ENCODE results near the gene GPSM1.

The GPSM1 gene

DNA sequence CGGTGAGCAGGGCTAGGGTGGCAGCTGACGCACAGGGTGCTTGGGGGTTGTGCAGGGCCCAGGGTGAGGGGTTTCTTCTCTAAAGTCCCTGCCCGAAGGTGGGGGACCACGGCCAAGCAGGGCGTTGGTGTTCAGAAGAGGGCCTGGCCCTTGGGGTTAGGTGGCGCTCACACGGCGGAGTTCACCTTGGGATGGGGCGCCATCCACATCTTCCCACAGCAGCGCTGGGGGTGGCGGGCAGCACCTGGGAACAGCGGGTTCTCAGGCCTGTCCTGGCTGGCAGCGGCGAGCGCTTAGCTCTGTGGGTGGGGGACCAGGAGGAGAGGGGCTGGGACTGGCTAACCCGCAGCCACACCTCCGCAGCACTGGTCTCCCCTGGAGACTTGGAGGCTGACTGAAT lies 6.1 kb downstream of the GPSM1 start:
- Histone ChIP-seq H3K4me1 (ENCODE audit: low read depth, poor library complexity, severe bottlenecking) (peaks cover 7% of the 10 kb centered on the region), H3K9ac (no peak overlapping the region), H3K4me2 (no peak overlapping the region), H4K20me1 (ENCODE audit: insufficient read depth) (no peaks in the 10 kb centered on the region), H3K27ac (no peak overlapping the region), H3K79me2 (ENCODE audit: insufficient read depth, low read depth) (no peaks in the 10 kb centered on the region), H3K36me3 (ENCODE audit: insufficient read depth) (no peaks in the 10 kb centered on the region), H3K27me3 (ENCODE audit: insufficient read depth, low read depth) (peaks cover 98% of the 10 kb centered on the region), H2AFZ (ENCODE audit: low read depth) (no peak overlapping the region), H3K4me3 (IDR thresholded peaks at IDR 0.05; ENCODE audit: insufficient read depth, low read depth, low read length) (no peak overlapping the region)
- TF ChIP-seq, protein P1, sequence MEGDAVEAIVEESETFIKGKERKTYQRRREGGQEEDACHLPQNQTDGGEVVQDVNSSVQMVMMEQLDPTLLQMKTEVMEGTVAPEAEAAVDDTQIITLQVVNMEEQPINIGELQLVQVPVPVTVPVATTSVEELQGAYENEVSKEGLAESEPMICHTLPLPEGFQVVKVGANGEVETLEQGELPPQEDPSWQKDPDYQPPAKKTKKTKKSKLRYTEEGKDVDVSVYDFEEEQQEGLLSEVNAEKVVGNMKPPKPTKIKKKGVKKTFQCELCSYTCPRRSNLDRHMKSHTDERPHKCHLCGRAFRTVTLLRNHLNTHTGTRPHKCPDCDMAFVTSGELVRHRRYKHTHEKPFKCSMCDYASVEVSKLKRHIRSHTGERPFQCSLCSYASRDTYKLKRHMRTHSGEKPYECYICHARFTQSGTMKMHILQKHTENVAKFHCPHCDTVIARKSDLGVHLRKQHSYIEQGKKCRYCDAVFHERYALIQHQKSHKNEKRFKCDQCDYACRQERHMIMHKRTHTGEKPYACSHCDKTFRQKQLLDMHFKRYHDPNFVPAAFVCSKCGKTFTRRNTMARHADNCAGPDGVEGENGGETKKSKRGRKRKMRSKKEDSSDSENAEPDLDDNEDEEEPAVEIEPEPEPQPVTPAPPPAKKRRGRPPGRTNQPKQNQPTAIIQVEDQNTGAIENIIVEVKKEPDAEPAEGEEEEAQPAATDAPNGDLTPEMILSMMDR (conservative IDR thresholded peaks at IDR 0.05; ENCODE audit: low read depth, low read length), result no peak

DNA sequence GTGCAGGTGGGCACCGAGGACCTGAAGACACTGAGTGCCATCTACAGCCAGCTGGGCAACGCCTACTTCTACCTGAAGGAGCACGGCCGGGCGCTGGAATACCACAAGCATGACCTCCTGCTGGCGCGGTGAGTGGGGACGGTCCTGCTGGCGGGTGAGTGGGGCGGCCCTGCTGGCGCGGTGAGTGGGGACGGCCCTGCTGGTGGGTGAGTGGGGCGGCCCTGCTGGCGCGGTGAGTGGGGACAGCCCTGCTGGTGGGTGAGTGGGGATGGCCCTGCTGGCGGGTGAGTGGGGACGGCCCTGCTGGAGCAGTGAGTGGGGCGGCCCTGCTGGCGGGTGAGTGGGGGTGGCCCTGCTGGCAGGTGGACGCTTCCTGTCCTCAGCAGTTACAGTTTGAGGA lies 7.2 kb downstream of the GPSM1 start:
- Histone ChIP-seq H3K79me2 (ENCODE audit: insufficient read depth, low read depth) (no peaks in the 10 kb centered on the region), H3K27ac (no peak overlapping the region), H3K36me3 (ENCODE audit: insufficient read depth) (no peaks in the 10 kb centered on the region), H3K4me1 (ENCODE audit: low read depth, poor library complexity, severe bottlenecking) (peaks cover 7% of the 10 kb centered on the region), H3K4me2 (no peak overlapping the region), H2AFZ (ENCODE audit: low read depth) (no peak overlapping the region), H3K4me3 (IDR thresholded peaks at IDR 0.05; ENCODE audit: insufficient read depth, low read depth, low read length) (no peak overlapping the region), H3K27me3 (ENCODE audit: insufficient read depth, low read depth) (peaks cover 96% of the 10 kb centered on the region), H3K9ac (no peak overlapping the region), H4K20me1 (ENCODE audit: insufficient read depth) (no peaks in the 10 kb centered on the region)
- TF ChIP-seq, protein P1 (conservative IDR thresholded peaks at IDR 0.05; ENCODE audit: low read depth, low read length), result no peak

DNA sequence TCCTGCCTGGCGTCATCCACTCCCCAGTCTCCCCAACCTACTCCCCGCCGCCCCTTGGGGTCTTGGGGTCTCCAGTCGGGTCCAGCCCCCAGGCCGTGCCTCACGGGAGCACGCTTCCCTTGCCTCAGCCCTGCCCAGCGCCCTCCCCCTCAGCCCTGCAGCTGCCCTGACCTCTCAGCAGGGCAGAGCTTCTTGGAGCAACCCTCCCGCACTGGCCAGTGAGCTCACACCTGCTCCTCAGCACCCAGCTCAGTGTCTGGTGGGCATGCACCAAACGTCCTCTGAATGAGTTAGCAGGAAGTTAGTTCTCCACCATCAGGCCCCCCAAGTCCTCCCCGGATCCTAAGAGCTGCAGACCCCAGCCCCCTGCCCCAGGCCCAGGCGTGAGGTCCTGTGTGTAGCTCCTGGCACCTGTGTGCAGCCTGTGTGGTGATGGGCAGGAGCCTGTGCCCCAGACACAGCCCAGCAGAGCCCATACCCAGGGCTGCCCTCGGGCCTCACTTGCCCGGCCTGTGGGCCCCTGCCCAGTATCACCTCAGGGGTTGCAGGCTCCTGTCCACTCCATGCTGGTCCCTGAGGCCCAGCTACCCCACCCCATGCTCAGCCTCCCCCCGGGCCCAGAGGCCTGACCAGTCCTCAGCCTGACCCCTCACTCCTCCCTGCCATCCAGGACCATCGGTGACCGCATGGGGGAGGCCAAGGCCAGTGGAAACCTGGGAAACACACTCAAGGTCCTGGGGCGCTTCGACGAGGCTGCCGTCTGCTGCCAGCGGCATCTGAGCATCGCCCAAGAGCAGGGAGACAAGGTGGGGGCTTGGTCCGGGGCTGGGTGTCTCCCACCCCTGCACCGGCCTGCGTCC lies 8.2 kb downstream of the GPSM1 start:
- H4K20me1 ChIP-seq (ENCODE audit: insufficient read depth), result no peaks in the 10 kb centered on the region
- TF ChIP-seq, protein P1 (conservative IDR thresholded peaks at IDR 0.05; ENCODE audit: low read depth, low read length), result no peak
- peaks cover 7% of the 10 kb centered on the region for H3K4me1 ChIP-seq (ENCODE audit: low read depth, poor library complexity, severe bottlenecking)

DNA sequence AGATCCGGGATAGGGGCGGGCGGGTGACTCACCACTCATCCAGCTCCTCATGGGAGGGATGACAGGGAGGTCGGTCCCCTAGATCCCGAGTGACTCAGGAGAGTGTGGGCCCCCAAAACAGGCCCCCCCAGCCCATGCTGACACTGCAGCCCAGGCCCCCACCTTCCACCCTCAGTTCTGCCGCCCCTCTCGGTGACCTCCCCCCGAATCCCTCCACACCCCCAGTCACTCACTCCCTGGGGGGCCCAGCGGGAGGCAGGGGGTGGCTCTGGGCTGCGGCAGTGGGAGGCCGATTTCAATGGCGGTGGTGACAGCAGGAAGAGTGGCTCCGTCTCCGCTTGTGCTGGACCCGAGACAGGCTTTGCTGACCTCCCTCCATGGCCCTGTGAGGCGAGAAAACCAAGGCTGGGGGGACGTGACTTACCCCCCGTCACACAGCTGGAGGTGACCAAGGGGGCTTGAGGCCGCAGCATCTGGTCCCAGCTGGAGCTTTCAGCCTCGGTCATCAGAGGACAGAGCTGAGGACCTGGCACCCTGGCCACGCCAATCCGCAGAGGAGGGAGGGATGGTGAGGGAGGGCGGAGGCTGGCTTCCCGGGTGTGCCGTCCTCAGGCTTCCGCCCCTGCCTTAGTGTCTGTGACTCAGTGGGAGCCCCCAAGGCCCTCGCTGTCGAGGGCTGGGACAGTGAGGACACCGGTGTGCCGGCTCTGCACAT lies 9.0 kb downstream of the GPSM1 start:
- Histone ChIP-seq H3K36me3 (ENCODE audit: insufficient read depth) (no peaks in the 10 kb centered on the region), H3K4me1 (ENCODE audit: low read depth, poor library complexity, severe bottlenecking) (peaks cover 7% of the 10 kb centered on the region), H3K79me2 (ENCODE audit: insufficient read depth, low read depth) (no peaks in the 10 kb centered on the region), H2AFZ (ENCODE audit: low read depth) (no peak overlapping the region), H3K4me2 (no peak overlapping the region), H3K9ac (no peak overlapping the region), H3K27me3 (ENCODE audit: insufficient read depth, low read depth) (peaks cover 81% of the 10 kb centered on the region), H4K20me1 (ENCODE audit: insufficient read depth) (no peaks in the 10 kb centered on the region), H3K27ac (no peak overlapping the region), H3K4me3 (IDR thresholded peaks at IDR 0.05; ENCODE audit: insufficient read depth, low read depth, low read length) (no peak overlapping the region)
- TF ChIP-seq, protein P1 (conservative IDR thresholded peaks at IDR 0.05; ENCODE audit: low read depth, low read length), result no peak

More for the DNA sequence above, 8.2 kb downstream of the GPSM1 start:
- Histone ChIP-seq H3K4me3 (IDR thresholded peaks at IDR 0.05; ENCODE audit: insufficient read depth, low read depth, low read length) (no peak overlapping the region), H2AFZ (ENCODE audit: low read depth) (no peak overlapping the region), H3K36me3 (ENCODE audit: insufficient read depth) (no peaks in the 10 kb centered on the region), H3K9ac (no peak overlapping the region), H3K27me3 (ENCODE audit: insufficient read depth, low read depth) (peaks cover 89% of the 10 kb centered on the region), H3K79me2 (ENCODE audit: insufficient read depth, low read depth) (no peaks in the 10 kb centered on the region), H3K27ac (no peak overlapping the region), H3K4me2 (no peak overlapping the region)

Data from KMS-11 (cell line).